Pons (tissue), 1 donor: Measurements from ENCODE around the gene LAMA5.

ENCODE experiments used
- DNase-seq: peaks from one replicate; pipeline ENCODE4 v3.0.0-alpha.2; 2016; ENCODE audit warnings: low spot score

Gene LAMA5

GRCh38 chr20:62316331-62317166 is 50.6 kb downstream of the LAMA5 start:
- DNase-seq, result no peak

GRCh38 chr20:62315773-62316172 is 51.3 kb downstream of the LAMA5 start:
- DNase-seq, result no peak

- no peak for DNase-seq
Observed at GRCh38 chr20:62314711-62315302, 52.3 kb downstream of the LAMA5 start.

GRCh38 chr20:62314339-62314638 is 52.8 kb downstream of the LAMA5 start:
- no peak for DNase-seq

GRCh38 chr20:62313460-62314338 is 53.4 kb downstream of the LAMA5 start:
- DNase-seq, result no peak

- no peak for DNase-seq
Observed at GRCh38 chr20:62313021-62313420, 54.1 kb downstream of the LAMA5 start.

- DNase-seq, result no peak
Observed at GRCh38 chr20:62312662-62312977, 54.5 kb downstream of the LAMA5 start.

- no peak for DNase-seq
Observed at GRCh38 chr20:62311832-62312661, 55.1 kb downstream of the LAMA5 start.

- DNase-seq, result no peak
Observed at GRCh38 chr20:62311150-62311549, 56.0 kb downstream of the LAMA5 start.

- no peak for DNase-seq
Observed at GRCh38 chr20:62310757-62311121, 56.4 kb downstream of the LAMA5 start.

- DNase-seq, result no peak
Observed at GRCh38 chr20:62309947-62310756, 57.0 kb downstream of the LAMA5 start.

- no peak for DNase-seq
Observed at GRCh38 chr20:62309198-62309944, 57.7 kb downstream of the LAMA5 start.

- no peak for DNase-seq
Observed at GRCh38 chr20:62308102-62308822, 58.9 kb downstream of the LAMA5 start.

- DNase-seq, result no peak
Observed at GRCh38 chr20:62307226-62308101, 59.6 kb downstream of the LAMA5 start.

GRCh38 chr20:62306414-62307187 is 60.5 kb downstream of the LAMA5 start:
- DNase-seq, result no peak

- no peak for DNase-seq
Observed at GRCh38 chr20:62305765-62306413, 61.2 kb downstream of the LAMA5 start.

- DNase-seq, result no peak
Observed at GRCh38 chr20:62305149-62305764, 61.9 kb downstream of the LAMA5 start.
